OCI-LY3 (cell line): ENCODE measurements around the gene IVNS1ABP.

Experiments
- H2AFZ ChIP-seq: fragments of 200-600, 300-600 bp; shearing (Covaris generic); 2 replicates; pipeline ENCODE4 v1.6.0; 2014; ENCODE audit warnings: antibody characterized with exemption, low read depth, low read length
- H3K27ac ChIP-seq: fragments of 200-600, 300-600 bp; sonication (generic); 2 replicates; pipeline ENCODE4 v1.5.1; 2014; ENCODE audit warnings: mild to moderate bottlenecking, low read length, moderate library complexity, mixed read lengths
- H3K27me3 ChIP-seq: fragments of 200-600, 300-600 bp; sonication (generic); 2 replicates; pipeline ENCODE4 v1.6.1; 2014; ENCODE audit warnings: low read depth, low read length, mixed read lengths
- H3K36me3 ChIP-seq: fragments of 200-600, 300-600 bp; sonication (generic); replicated peaks from 2 replicates; pipeline ENCODE3; 2014; ENCODE audit warnings: low read depth, low read length, mixed read lengths
- H3K4me1 ChIP-seq: fragments of 300-600, 200-600 bp; sonication (generic); 2 replicates; pipeline ENCODE4 v1.6.1; 2014; ENCODE audit warnings: low read length, mixed read lengths
- H3K4me2 ChIP-seq: fragments of 200-600, 300-600 bp; sonication (generic); 2 replicates; pipeline ENCODE4 v1.6.1; 2014; ENCODE audit warnings: low read length, mixed read lengths
- H3K4me3 ChIP-seq: fragments of 300-600, 200-600 bp; sonication (generic); 2 replicates; pipeline ENCODE4 v1.5.1; 2014; ENCODE audit warnings: antibody characterized with exemption, mild to moderate bottlenecking, low read length, moderate library complexity
- H3K79me2 ChIP-seq: fragments of 300-600, 200-600 bp; shearing (Covaris generic); 2 replicates; pipeline ENCODE4 v1.6.1; 2014; ENCODE audit warnings: mild to moderate bottlenecking, low read length, mixed read lengths
- H3K9ac ChIP-seq: fragments of 300-600, 200-600 bp; shearing (Covaris generic); 2 replicates; pipeline ENCODE4 v1.6.0; 2014; ENCODE audit warnings: mild to moderate bottlenecking, low read length, moderate library complexity
- H3K9me3 ChIP-seq: fragments of 200-600, 300-600 bp; shearing (Covaris generic); 2 replicates; pipeline ENCODE4 v1.6.1; 2014; ENCODE audit warnings: low read length, mixed read lengths; ENCODE audit not compliant: insufficient read depth
- H4K20me1 ChIP-seq: fragments of 200-600, 300-600 bp; sonication (generic); 2 replicates; pipeline ENCODE4 v1.6.1; 2016; ENCODE audit warnings: low read length, mixed read lengths; ENCODE audit not compliant: insufficient read depth
- CTCF ChIP-seq: fragments of 200-600, 300-600 bp; sonication (generic); IDR thresholded peaks from 2 replicates; pipeline ENCODE4 v1.5.1; 2014; ENCODE audit warnings: antibody characterized with exemption, low read length, low read depth
- EZH2phosphoT487 ChIP-seq: fragments of 200-600 bp; shearing (Covaris generic); IDR thresholded peaks from 2 replicates; pipeline ENCODE4 v1.6.1; 2018; ENCODE audit warnings: antibody characterized with exemption, mixed run types, low read depth

The IVNS1ABP gene

DNA sequence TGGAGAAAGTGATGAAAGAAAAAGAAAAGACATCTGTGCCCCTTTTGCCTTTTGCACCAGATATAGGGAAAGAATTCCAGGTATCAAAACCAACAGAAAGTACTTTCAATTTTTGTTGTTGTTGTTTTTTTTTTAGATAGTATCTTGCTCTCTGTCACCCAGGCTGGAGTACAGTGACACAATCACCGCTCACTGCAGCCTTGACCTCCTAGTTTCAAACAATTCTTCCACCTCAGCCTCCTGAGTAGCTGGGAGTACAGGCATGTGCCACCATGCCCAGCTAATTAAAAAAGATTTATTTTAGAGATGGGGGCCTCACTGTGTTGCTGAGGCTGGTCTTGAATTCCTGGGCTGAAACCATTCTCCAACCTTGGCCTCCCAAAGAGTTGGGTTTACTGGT lies 31.3 kb upstream of the IVNS1ABP start:
- H3K27ac ChIP-seq, result no peak overlapping the region
- no peak for TF ChIP-seq EZH2phosphoT487
- H4K20me1 ChIP-seq, result no peaks in the 10 kb centered on the region
- H2AFZ ChIP-seq, result no peak overlapping the region
- H3K27me3 ChIP-seq, result no peaks in the 10 kb centered on the region
- H3K36me3 ChIP-seq, result no peaks in the 10 kb centered on the region
- no peaks in the 10 kb centered on the region for H3K79me2 ChIP-seq
- H3K4me1 ChIP-seq, result peaks cover 29% of the 10 kb centered on the region
- H3K4me3 ChIP-seq, result no peak overlapping the region
- no peak overlapping the region for H3K4me2 ChIP-seq
- H3K9me3 ChIP-seq, result no peaks in the 10 kb centered on the region
- no peak overlapping the region for H3K9ac ChIP-seq

GRCh38 chr1:185345913-185346720 lies 29.1 kb upstream of the IVNS1ABP start:
- H3K79me2 ChIP-seq, result no peaks in the 10 kb centered on the region; the same call in 1 of the 2 replicates
- H3K36me3 ChIP-seq, result no peaks in the 10 kb centered on the region
- H3K27me3 ChIP-seq, result no peaks in the 10 kb centered on the region
- H3K4me3 ChIP-seq, result peak overlapping the region; percentile 8; the same call in 1 of the 2 replicates
- peak overlapping the region; percentile 2; the same call in 1 of the 2 replicates for H3K9ac ChIP-seq
- no peaks in the 10 kb centered on the region for H4K20me1 ChIP-seq
- H2AFZ ChIP-seq, result peak overlapping the region; percentile 58
- no peaks in the 10 kb centered on the region for H3K9me3 ChIP-seq
- peak overlapping the region; percentile 45 for H3K4me2 ChIP-seq
- H3K4me1 ChIP-seq, result peaks cover 46% of the 10 kb centered on the region
- TF ChIP-seq CTCF (no peak), EZH2phosphoT487 (no peak)
- H3K27ac ChIP-seq, result peak overlapping the region; percentile 41

- Histone ChIP-seq H3K27me3 (no peaks in the 10 kb centered on the region), H4K20me1 (no peaks in the 10 kb centered on the region), H3K9ac (0 out of 2 replicates have a peak overlapping the region, but pooled peaks have one; percentile 4), H3K4me1 (peaks cover 69% of the 10 kb centered on the region), H3K4me2 (peak overlapping the region; percentile 28), H3K27ac (no peak overlapping the region), H2AFZ (peak overlapping the region; percentile 19; the same call in 1 of the 2 replicates), H3K79me2 (no peaks in the 10 kb centered on the region; the same call in 1 of the 2 replicates), H3K4me3 (no peak overlapping the region), H3K36me3 (no peaks in the 10 kb centered on the region), H3K9me3 (no peaks in the 10 kb centered on the region)
- TF ChIP-seq EZH2phosphoT487 (no peak), CTCF (no peak)
These were observed 26.3 kb upstream of the IVNS1ABP start for GRCh38 chr1:185343306-185343705.

- Histone ChIP-seq H3K4me1 (peaks cover 75% of the 10 kb centered on the region), H3K36me3 (no peaks in the 10 kb centered on the region), H3K4me2 (peak overlapping the region; percentile 28), H3K9me3 (no peaks in the 10 kb centered on the region), H3K27ac (no peak overlapping the region), H3K27me3 (no peaks in the 10 kb centered on the region), H3K79me2 (no peaks in the 10 kb centered on the region; the same call in 1 of the 2 replicates), H2AFZ (no peak overlapping the region), H4K20me1 (no peaks in the 10 kb centered on the region), H3K9ac (0 out of 2 replicates have a peak overlapping the region, but pooled peaks have one; percentile 4), H3K4me3 (no peak overlapping the region)
- TF ChIP-seq CTCF, result no peak
- no peak for TF ChIP-seq EZH2phosphoT487
These were observed 25.7 kb upstream of the IVNS1ABP start for GRCh38 chr1:185342672-185343259.
